T47D (cell line): ENCODE data around the gene BAIAP3.

ENCODE experiments used
- DNase-seq, 2 experiments: peaks; one replicate each; pipeline versions ENCODE4 v3.0.0 to v3.0.0-alpha.2; 2011 to 2012; ENCODE audit warnings: low read depth in 1 of 2, low spot score in 1 of 2
- JUND ChIP-seq: IDR thresholded peaks from 2 replicates; pipeline ENCODE4 v1.6.1; 2012; ENCODE audit warnings: low read depth
- in situ Hi-C: cut with HindIII; loops from 2 replicates; pipeline ENCODE4 v1.10.0; 2016; ENCODE audit warnings: low sequenced_read_pairs, low pct_unique_long_range_greater_than_20kb

The BAIAP3 gene

DNA sequence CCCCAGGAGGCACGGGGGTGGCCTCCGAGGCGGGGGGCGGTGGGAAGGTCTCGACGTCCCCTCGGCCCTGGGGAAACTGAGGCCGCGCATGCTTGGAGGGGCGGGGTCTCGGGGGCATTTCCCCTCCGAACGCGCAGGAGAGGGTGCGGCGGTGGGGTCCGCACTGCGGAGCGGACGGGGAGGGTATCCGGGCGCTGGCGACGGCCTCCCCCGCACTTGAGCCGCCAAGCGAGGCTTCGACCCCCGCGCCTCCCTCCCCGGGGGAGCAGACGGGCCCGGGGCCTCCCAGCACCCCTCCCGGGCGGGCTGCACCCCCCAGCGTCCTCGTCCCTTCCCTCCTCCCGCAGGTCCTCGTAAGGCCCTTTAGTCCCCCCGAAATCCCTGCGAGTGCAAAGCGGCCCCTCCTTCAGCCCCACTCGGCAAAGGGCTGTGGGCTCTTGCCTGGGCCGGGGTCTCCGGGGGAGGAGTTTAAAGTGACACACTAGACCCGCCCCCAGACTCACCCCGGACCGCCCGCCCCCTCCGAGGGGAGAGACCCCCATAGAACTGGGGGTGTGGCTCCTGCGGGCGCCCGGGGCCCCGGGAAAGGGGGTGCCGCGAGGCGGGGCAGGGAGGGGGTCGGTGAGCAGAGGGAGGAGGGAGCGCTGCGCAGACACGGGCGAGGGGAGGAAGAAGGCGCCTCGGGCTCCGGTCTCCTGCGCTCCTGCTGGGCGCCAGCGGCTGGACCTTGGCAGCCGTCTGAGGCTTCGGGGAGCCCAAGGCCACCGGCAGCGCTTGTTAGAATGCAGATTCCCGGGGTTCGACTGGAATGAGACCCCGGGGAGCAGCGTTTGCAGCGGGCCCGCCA, 632 bp downstream of the BAIAP3 start:
- DNase-seq, result no peak
- in situ Hi-C loops, result no loop called here
- no peak for TF ChIP-seq JUND

DNA sequence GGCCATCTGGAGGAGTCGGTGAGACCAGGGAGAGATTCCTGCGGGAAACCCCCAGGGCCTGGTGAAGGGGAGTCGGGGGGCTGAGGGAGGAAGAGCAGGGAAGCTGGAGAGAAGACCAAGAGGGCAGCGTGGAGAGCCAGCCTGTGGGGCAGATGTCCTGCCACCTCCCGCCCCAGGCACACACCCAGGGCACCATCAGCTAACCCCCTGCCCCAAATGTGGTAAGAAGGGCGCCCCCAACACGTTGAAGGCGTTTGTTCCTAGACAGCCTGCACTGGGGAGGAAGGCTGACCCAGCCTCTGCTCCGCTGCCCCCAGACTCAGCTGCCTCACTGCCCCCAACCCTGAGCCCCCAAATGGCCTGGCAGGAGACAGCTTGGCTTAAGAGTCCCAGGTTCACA, 1.3 kb downstream of the BAIAP3 start:
- DNase-seq, result no peak
- no peak for TF ChIP-seq JUND
- in situ Hi-C loops, result no loop called here

GRCh38 chr16:1335211-1335971, 1.9 kb downstream of the BAIAP3 start:
- no peak for TF ChIP-seq JUND
- DNase-seq, result no peak
- in situ Hi-C loops, result no loop called here

GRCh38 chr16:1335996-1336395, 2.6 kb downstream of the BAIAP3 start:
- no peak for DNase-seq
- no peak for TF ChIP-seq JUND
- in situ Hi-C loops, result no loop called here

DNA sequence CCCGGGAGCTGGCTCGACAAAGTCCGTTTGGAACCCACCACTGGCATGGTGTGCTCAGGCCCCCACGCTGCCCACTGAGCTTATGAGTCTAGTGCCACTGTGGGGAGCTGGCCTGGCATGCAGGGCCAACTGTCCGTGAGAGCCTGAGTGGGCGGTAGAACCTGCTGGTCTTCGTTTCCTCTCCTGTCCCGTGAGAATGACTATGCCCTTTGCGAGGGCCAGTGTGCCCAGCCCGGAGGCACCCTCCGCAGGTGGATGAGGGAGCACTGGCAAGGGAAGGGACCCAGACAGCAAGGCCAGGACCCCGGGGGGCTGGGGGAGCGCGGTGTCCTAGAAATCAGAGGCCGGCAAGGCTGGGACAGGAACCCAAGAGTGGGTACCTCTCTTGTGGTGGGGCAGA, 3.2 kb downstream of the BAIAP3 start:
- TF ChIP-seq JUND, result no peak
- in situ Hi-C loops, result no loop called here

DNA sequence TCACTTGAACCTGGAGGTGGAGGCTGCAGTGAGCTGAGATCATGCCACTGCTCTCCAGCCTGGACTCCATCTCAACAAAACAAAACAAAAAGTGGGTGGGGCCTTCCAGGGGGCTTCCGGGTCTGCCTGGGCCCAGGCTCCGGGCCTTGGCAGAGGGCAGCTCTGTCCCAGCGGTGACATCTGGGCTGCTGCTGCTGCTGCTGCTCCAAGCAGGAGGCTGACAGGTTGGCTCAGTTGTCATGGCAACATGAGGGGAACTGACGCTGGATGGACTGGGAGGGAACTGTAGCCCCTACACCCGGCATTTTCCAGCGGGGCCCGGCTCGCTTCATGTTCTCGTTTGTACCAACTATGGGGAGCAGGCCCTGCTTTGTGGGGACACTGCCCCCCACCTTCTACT, 4.0 kb downstream of the BAIAP3 start:
- in situ Hi-C loops, result no loop called here
- no peak for TF ChIP-seq JUND
- no peak for DNase-seq

More for the DNA sequence above, 3.2 kb downstream of the BAIAP3 start:
- peak in 1 of 2 experiments; percentile 45 for DNase-seq

DNA sequence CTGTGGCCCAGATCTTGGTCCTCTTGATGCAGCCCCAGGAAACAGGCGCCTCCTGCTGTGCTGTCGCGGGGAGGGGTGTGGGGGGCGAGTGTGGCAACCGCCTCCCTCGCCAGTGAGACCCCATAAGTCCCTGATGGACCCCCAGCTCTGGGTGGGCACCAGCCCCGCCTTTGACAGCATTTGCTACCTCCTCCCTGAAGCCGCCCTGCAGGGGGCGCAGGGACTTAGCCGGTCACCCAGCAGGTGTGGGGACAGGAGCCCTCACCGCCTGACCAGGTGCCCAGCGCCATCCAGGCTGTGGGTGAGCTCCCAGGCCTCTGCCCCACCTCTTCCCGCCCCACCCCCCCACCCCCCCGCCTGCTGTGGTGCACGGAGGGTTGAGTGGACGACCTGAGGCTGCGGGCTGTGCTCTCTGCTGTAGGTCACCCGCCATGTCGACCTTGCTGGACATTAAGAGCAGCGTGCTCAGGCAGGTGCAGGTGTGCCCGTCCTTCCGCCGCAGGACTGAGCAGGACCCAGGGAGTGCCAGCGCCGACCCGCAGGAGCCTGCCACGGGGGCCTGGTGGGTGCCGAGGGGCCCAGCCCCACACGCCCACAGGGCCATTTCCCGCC, 4.8 kb downstream of the BAIAP3 start:
- peak; percentile 69 for DNase-seq

GRCh38 chr16:1338855-1339675, 5.6 kb downstream of the BAIAP3 start:
- no peak for DNase-seq
- TF ChIP-seq JUND, result no peak
- in situ Hi-C loops, result no loop called here

More for the DNA sequence above, 4.8 kb downstream of the BAIAP3 start:
- TF ChIP-seq JUND, result no peak
- in situ Hi-C loops, result no loop called here

- no peak for TF ChIP-seq JUND
- in situ Hi-C loops, result no loop called here
- DNase-seq, result no peak
Measured at GRCh38 chr16:1340730-1341494, 7.5 kb downstream of the BAIAP3 start.

- DNase-seq, result no peak
- no peak for TF ChIP-seq JUND
- in situ Hi-C loops, result no loop called here
Measured at GRCh38 chr16:1341495-1342420, 8.3 kb downstream of the BAIAP3 start.
